KMS-11 (cell line): ENCODE results near the gene STAC.

Experiments
- H2AFZ ChIP-seq: fragments of 200-600 bp; sonication (generic); 2 replicates; pipeline ENCODE4 v1.6.1; 2016; ENCODE audit warnings: antibody characterized with exemption, mixed run types, low read depth
- H3K27ac ChIP-seq: fragments of 200-600 bp; sonication (generic); 2 replicates; pipeline ENCODE4 v1.6.1; 2016; ENCODE audit warnings: mild to moderate bottlenecking, mixed run types
- H3K27me3 ChIP-seq: fragments of 200-600 bp; sonication (generic); 2 replicates; pipeline ENCODE4 v1.6.1; 2017; ENCODE audit warnings: mild to moderate bottlenecking, low read depth, mixed run types, moderate library complexity; ENCODE audit not compliant: insufficient read depth
- H3K36me3 ChIP-seq: fragments of 200-600 bp; sonication (generic); 2 replicates; pipeline ENCODE4 v1.6.1; 2017; ENCODE audit warnings: mild to moderate bottlenecking, mixed run types; ENCODE audit not compliant: insufficient read depth
- H3K4me1 ChIP-seq: fragments of 200-600 bp; sonication (generic); 2 replicates; pipeline ENCODE4 v1.6.1; 2016; ENCODE audit warnings: mild to moderate bottlenecking, low read depth, mixed run types; ENCODE audit not compliant: poor library complexity, severe bottlenecking
- H3K4me2 ChIP-seq: fragments of 200-600 bp; sonication (generic); 2 replicates; pipeline ENCODE4 v1.7.0; 2016; ENCODE audit warnings: mild to moderate bottlenecking, mixed run types
- H3K4me3 ChIP-seq: fragments of 200-600 bp; sonication (generic); IDR thresholded peaks from 2 replicates; pipeline ENCODE4 v1.6.1; 2017; ENCODE audit warnings: low read depth, low read length, mixed read lengths; ENCODE audit not compliant: insufficient read depth
- H3K79me2 ChIP-seq: fragments of 200-600 bp; sonication (generic); 2 replicates; pipeline ENCODE4 v1.6.1; 2016; ENCODE audit warnings: low read depth, mixed run types; ENCODE audit not compliant: insufficient read depth
- H3K9ac ChIP-seq: fragments of 200-600 bp; sonication (generic); 2 replicates; pipeline ENCODE4 v1.6.1; 2016; ENCODE audit warnings: mild to moderate bottlenecking, mixed run types
- H4K20me1 ChIP-seq: fragments of 200-600 bp; sonication (generic); 2 replicates; pipeline ENCODE4 v1.6.1; 2016; ENCODE audit warnings: mild to moderate bottlenecking, mixed run types; ENCODE audit not compliant: insufficient read depth
- TF ChIP-seq, protein P1 (sequence below): fragments of 200-600 bp; sonication (generic); conservative IDR thresholded peaks from 2 replicates; pipeline ENCODE4 v1.6.1; 2017; ENCODE audit warnings: low read depth, mild to moderate bottlenecking, antibody characterized with exemption, low read length, moderate library complexity, mixed read lengths

Gene STAC

DNA sequence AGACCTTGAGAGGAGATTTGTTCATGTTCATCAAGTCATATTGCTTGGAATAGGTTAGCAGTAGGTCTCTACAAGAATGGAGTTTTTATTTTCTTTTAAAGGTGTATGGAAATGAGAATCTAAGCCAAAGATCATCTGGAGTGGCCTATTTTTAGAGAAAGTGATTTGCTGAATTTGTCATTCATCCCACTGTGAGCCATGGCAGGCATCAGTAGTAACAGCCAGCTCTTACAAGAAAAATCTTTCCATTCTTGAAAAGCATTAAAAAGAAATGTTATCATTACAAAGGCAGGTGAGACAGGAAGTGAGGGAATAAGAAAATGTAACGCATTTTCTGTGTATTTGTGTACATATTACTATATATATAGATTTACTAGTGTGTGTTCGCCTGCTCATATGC is 29.6 kb downstream of the STAC start:
- Histone ChIP-seq H3K4me2 (no peak overlapping the region), H3K4me1 (no peaks in the 10 kb centered on the region), H4K20me1 (no peaks in the 10 kb centered on the region), H3K4me3 (no peak overlapping the region), H3K27ac (no peak overlapping the region), H3K27me3 (no peaks in the 10 kb centered on the region), H3K79me2 (no peaks in the 10 kb centered on the region), H3K36me3 (no peaks in the 10 kb centered on the region), H2AFZ (no peak overlapping the region), H3K9ac (no peak overlapping the region)
- TF ChIP-seq, protein P1, sequence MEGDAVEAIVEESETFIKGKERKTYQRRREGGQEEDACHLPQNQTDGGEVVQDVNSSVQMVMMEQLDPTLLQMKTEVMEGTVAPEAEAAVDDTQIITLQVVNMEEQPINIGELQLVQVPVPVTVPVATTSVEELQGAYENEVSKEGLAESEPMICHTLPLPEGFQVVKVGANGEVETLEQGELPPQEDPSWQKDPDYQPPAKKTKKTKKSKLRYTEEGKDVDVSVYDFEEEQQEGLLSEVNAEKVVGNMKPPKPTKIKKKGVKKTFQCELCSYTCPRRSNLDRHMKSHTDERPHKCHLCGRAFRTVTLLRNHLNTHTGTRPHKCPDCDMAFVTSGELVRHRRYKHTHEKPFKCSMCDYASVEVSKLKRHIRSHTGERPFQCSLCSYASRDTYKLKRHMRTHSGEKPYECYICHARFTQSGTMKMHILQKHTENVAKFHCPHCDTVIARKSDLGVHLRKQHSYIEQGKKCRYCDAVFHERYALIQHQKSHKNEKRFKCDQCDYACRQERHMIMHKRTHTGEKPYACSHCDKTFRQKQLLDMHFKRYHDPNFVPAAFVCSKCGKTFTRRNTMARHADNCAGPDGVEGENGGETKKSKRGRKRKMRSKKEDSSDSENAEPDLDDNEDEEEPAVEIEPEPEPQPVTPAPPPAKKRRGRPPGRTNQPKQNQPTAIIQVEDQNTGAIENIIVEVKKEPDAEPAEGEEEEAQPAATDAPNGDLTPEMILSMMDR, result no peak

DNA sequence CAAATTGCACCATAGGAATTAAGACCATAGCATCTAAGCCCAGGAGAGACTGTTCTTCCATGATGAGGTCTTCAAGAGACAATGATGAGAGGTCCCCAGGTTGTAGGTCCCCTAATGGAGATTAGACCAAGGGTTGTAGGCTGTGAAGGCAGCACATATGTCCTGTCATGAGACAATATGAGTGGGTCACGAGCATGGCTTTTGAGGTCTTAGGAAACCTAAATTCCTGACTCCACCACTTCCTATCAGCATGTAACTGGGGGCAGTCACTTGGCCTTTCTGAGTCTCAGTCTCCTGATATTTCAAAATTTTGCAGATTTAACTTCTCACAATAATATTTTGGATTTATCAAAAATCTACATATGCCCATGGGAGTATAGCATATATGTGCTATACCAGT is 31.3 kb downstream of the STAC start:
- Histone ChIP-seq H3K4me2 (no peak overlapping the region), H3K9ac (no peak overlapping the region), H3K27me3 (no peaks in the 10 kb centered on the region), H3K27ac (no peak overlapping the region), H3K4me3 (no peak overlapping the region), H3K36me3 (no peaks in the 10 kb centered on the region), H4K20me1 (no peaks in the 10 kb centered on the region), H3K79me2 (no peaks in the 10 kb centered on the region), H3K4me1 (no peaks in the 10 kb centered on the region), H2AFZ (no peak overlapping the region)
- TF ChIP-seq, protein P1, result no peak

DNA sequence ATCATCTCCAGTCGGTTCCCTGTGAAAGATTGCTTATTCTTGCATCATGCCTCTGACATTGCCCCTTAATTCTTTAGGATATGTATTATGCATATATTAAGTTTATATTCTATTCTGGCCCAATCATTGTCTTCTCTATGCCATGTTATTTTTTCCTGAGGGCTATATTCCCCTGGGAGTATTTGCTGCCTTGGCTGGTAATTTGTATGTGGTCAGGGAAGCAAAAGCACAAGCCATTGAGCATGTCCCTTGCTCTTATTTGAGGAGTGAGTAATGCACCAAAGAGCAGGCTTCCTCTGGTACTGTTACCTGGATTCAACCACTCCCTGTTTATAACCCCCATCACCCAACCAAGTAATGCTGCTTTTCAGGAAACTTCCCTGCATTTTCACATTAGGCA is 36.3 kb downstream of the STAC start:
- no peak overlapping the region for H3K27ac ChIP-seq
- no peaks in the 10 kb centered on the region for H3K79me2 ChIP-seq
- H3K4me3 ChIP-seq, result no peak overlapping the region
- H3K4me2 ChIP-seq, result no peak overlapping the region
- H3K36me3 ChIP-seq, result no peaks in the 10 kb centered on the region
- H4K20me1 ChIP-seq, result no peaks in the 10 kb centered on the region
- TF ChIP-seq, protein P1, result no peak
- H2AFZ ChIP-seq, result no peak overlapping the region
- H3K4me1 ChIP-seq, result no peaks in the 10 kb centered on the region
- no peaks in the 10 kb centered on the region for H3K27me3 ChIP-seq
- no peak overlapping the region for H3K9ac ChIP-seq

DNA sequence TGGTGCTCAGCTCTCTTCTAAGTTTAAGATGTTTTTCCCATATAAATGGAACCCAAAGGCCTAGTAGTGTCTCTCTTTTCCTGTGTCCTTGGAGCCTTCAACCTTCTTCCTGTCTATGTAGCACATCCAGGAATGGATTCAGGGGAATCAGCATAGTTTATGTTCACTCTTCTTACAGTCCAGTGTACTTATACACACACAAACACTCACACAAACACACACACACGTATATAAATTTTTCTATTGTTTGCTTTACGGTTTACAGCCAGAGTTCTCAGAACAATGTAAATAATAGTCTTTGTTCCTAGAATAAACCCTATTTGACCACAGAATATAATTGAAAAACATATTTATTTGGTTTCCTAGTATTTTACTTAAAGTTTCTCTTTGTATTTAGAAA is 36.9 kb downstream of the STAC start:
- H3K36me3 ChIP-seq, result no peaks in the 10 kb centered on the region
- H2AFZ ChIP-seq, result no peak overlapping the region
- H4K20me1 ChIP-seq, result no peaks in the 10 kb centered on the region
- TF ChIP-seq, protein P1, result no peak
- no peak overlapping the region for H3K9ac ChIP-seq
- H3K27me3 ChIP-seq, result no peaks in the 10 kb centered on the region
- H3K4me1 ChIP-seq, result no peaks in the 10 kb centered on the region
- H3K27ac ChIP-seq, result no peak overlapping the region
- H3K4me2 ChIP-seq, result no peak overlapping the region
- no peaks in the 10 kb centered on the region for H3K79me2 ChIP-seq
- H3K4me3 ChIP-seq, result no peak overlapping the region

DNA sequence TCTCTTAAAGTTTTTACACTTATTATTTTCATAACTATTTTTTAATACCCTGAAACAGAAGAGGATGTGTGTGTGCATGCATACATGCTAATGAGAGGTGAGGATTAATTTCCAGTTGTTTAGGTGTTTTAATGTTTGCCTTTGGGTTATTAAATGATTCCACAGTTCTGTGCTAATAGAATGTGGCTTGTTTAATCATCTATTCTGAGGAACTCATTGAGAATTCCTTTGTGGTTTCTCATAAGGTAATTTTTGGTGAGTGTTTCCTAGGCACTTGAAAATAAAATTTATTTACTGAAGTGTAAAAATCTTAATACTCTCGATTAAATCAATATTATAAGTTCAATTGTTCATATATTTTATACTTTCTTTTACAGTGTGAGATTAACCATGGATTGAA is 38.0 kb downstream of the STAC start:
- TF ChIP-seq, protein P1, result no peak
- Histone ChIP-seq H3K4me2 (no peak overlapping the region), H3K27me3 (no peaks in the 10 kb centered on the region), H3K9ac (no peak overlapping the region), H3K4me1 (no peaks in the 10 kb centered on the region), H4K20me1 (no peaks in the 10 kb centered on the region), H3K79me2 (no peaks in the 10 kb centered on the region), H3K4me3 (no peak overlapping the region), H3K27ac (no peak overlapping the region), H3K36me3 (no peaks in the 10 kb centered on the region), H2AFZ (no peak overlapping the region)
